Thyroid gland (tissue), 4 donors: ENCODE data around the gene OTOF. TPM values are rescaled to one million over a fixed set of nuclear protein-coding genes. Genes with fewer than 3 reads are reported as not detected.

Experiments used
- DNase-seq, 2 donors: peaks; one replicate each; pipeline ENCODE4 v3.0.0-alpha.2; 2019
- H3K27ac ChIP-seq, 3 donors: fragments of 200-600 bp; sonication (generic); 1 replicate in 2 of 3; 2 replicates in 1 of 3; pipeline ENCODE4 v1.5.1; 2016 to 2019; ENCODE audit warnings: mild to moderate bottlenecking in 1 of 3, moderate library complexity in 1 of 3
- H3K27me3 ChIP-seq: fragments of 200-600 bp; sonication (generic); one replicate; pipeline ENCODE4 v1.5.1; 2019
- H3K36me3 ChIP-seq, 2 donors: fragments of 200-600 bp; sonication (generic); one replicate each; pipeline ENCODE4 v1.5.1; 2016 to 2019
- H3K4me1 ChIP-seq, 2 donors: fragments of 200-600 bp; sonication (generic); one replicate each; pipeline ENCODE4 v1.5.1; 2017 to 2019
- H3K4me3 ChIP-seq, 3 donors: fragments of 200-600 bp; sonication (generic); replicated peaks in 1 of 3; 1 replicate in 2 of 3; 2 replicates in 1 of 3; pipeline ENCODE4 v1.5.1; 2016; ENCODE audit warnings: mild to moderate bottlenecking in 1 of 3
- H3K9me3 ChIP-seq: fragments of 200-600 bp; sonication (generic); one replicate; pipeline ENCODE4 v1.5.1; 2017
- CTCF ChIP-seq, 6 experiments: fragments of 200-600 bp in 3 of 6; fragments of 450-650 bp in 3 of 6; sonication (generic) in 3 of 6; IDR thresholded peaks; one replicate each; pipeline ENCODE4 v1.5.1; 2016 to 2019; ENCODE audit warnings: antibody characterized with exemption in 6 of 6, mild to moderate bottlenecking in 2 of 6, inconsistent platforms in 1 of 6, moderate library complexity in 1 of 6
- POLR2A ChIP-seq, 2 donors: fragments of 450-650 bp; IDR thresholded peaks; one replicate each; pipeline ENCODE4 v1.6.1; 2017; ENCODE audit warnings: antibody characterized with exemption in 2 of 2, mild to moderate bottlenecking in 2 of 2, moderate library complexity in 1 of 2
- WGBS, 2 donors: methylation state at CpG; one replicate each; pipeline ENCODE4 v1.1.5; 2017; 5-methylcytosine and 5-hydroxymethylcytosine counted together
- intact Hi-C: fragments of 100-400 bp; cut with DNase I; formaldehyde crosslinking; loops from one replicate; pipeline ENCODE4 v1.15.1; 2023
- total RNA-seq, 4 donors: library from RNA; depleted of rRNA; stranded (reverse); fragments of >200 nt; gene quantifications; one replicate each; pipeline ENCODE4 v1.2.3, GENCODE V29; 2016

OTOF gene
- total RNA-seq, 4 donors from 2014 or later, result 0.67 TPM; not detected in 3

GRCh38 chr2:26484579-26484978 lies 6.7 kb upstream of the OTOF start:
- no peaks in the 10 kb centered on the region for H3K27me3 ChIP-seq
- no peaks in the 10 kb centered on the region for H3K4me1 ChIP-seq
- DNase-seq, result no peak
- no peak overlapping the region for H3K4me3 ChIP-seq
- no peaks in the 10 kb centered on the region for H3K9me3 ChIP-seq
- no peak overlapping the region for H3K27ac ChIP-seq
- intact Hi-C loops, result no loop called here
- 82 to 89% methylated on average over 3 of the region's 4 CpGs for WGBS, 2 donors
- no peaks in the 10 kb centered on the region for H3K36me3 ChIP-seq
- TF ChIP-seq CTCF (IDR thresholded peaks at IDR 0.05) (no peak), POLR2A (IDR thresholded peaks at IDR 0.05) (no peak)

GRCh38 chr2:26483957-26484565 lies 6.1 kb upstream of the OTOF start:
- Histone ChIP-seq H3K4me1 (no peaks in the 10 kb centered on the region), H3K27ac (no peak overlapping the region), H3K4me3 (no peak overlapping the region), H3K27me3 (no peaks in the 10 kb centered on the region), H3K36me3 (no peaks in the 10 kb centered on the region), H3K9me3 (no peaks in the 10 kb centered on the region)
- no peak for DNase-seq
- no peak for TF ChIP-seq CTCF (IDR thresholded peaks at IDR 0.05)
- no peak for TF ChIP-seq POLR2A (IDR thresholded peaks at IDR 0.05)
- 67 to 80% methylated on average over 9 to 13 of the region's 13 CpGs for WGBS, 2 donors
- intact Hi-C loops, result no loop called here

- TF ChIP-seq POLR2A (IDR thresholded peaks at IDR 0.05) (no peak), CTCF (IDR thresholded peaks at IDR 0.05) (no peak)
- Histone ChIP-seq H3K4me3 (no peak overlapping the region), H3K36me3 (no peaks in the 10 kb centered on the region), H3K9me3 (no peaks in the 10 kb centered on the region), H3K27ac (no peak overlapping the region), H3K27me3 (no peaks in the 10 kb centered on the region), H3K4me1 (no peaks in the 10 kb centered on the region)
- 82 to 91% methylated on average over 11 of the region's 11 CpGs for WGBS, 2 donors
- intact Hi-C loops, result no loop called here
- DNase-seq, result no peak
Observed at GRCh38 chr2:26483516-26483915, 5.6 kb upstream of the OTOF start.

- Histone ChIP-seq H3K27ac (no peak overlapping the region), H3K9me3 (no peaks in the 10 kb centered on the region), H3K4me1 (no peaks in the 10 kb centered on the region), H3K36me3 (no peaks in the 10 kb centered on the region), H3K27me3 (no peaks in the 10 kb centered on the region), H3K4me3 (no peak overlapping the region)
- 91 to 93% methylated on average over 11 of the region's 11 CpGs for WGBS, 2 donors
- no peak for DNase-seq
- TF ChIP-seq POLR2A (IDR thresholded peaks at IDR 0.05), result no peak
- no peak for TF ChIP-seq CTCF (IDR thresholded peaks at IDR 0.05)
- intact Hi-C loops, result no loop called here
Observed at GRCh38 chr2:26483027-26483326, 5.1 kb upstream of the OTOF start.

- DNase-seq, result no peak
- TF ChIP-seq POLR2A (IDR thresholded peaks at IDR 0.05) (no peak), CTCF (IDR thresholded peaks at IDR 0.05) (no peak)
- Histone ChIP-seq H3K27ac (no peak overlapping the region), H3K4me3 (no peak overlapping the region), H3K4me1 (peaks cover 0 to 2% of the 10 kb centered on the region in 2 donors), H3K27me3 (no peaks in the 10 kb centered on the region), H3K36me3 (no peaks in the 10 kb centered on the region), H3K9me3 (no peaks in the 10 kb centered on the region)
- 85 to 86% methylated on average over 30 of the region's 30 CpGs for WGBS, 2 donors
- intact Hi-C loops, result no loop called here
Observed at GRCh38 chr2:26482211-26483026, 4.5 kb upstream of the OTOF start.
